Stimulated activated CD4-positive, alpha-beta T cell treated with anti-CD3 and anti-CD28 coated beads, Interleukin-2, amount 100 ng/mL, for 48 hours (primary cell): Measurements from ENCODE around the gene CYP2A6.
"Not testable (repeated sequence)": the region's sequence is repeated elsewhere in the genome, so short reads cannot be mapped to it uniquely, and the experiment has no call there.

Experiments used
- DNase-seq, 2 donors: peaks; one replicate each; pipeline ENCODE4 v3.0.0-alpha.2; 2020

The CYP2A6 gene

DNA sequence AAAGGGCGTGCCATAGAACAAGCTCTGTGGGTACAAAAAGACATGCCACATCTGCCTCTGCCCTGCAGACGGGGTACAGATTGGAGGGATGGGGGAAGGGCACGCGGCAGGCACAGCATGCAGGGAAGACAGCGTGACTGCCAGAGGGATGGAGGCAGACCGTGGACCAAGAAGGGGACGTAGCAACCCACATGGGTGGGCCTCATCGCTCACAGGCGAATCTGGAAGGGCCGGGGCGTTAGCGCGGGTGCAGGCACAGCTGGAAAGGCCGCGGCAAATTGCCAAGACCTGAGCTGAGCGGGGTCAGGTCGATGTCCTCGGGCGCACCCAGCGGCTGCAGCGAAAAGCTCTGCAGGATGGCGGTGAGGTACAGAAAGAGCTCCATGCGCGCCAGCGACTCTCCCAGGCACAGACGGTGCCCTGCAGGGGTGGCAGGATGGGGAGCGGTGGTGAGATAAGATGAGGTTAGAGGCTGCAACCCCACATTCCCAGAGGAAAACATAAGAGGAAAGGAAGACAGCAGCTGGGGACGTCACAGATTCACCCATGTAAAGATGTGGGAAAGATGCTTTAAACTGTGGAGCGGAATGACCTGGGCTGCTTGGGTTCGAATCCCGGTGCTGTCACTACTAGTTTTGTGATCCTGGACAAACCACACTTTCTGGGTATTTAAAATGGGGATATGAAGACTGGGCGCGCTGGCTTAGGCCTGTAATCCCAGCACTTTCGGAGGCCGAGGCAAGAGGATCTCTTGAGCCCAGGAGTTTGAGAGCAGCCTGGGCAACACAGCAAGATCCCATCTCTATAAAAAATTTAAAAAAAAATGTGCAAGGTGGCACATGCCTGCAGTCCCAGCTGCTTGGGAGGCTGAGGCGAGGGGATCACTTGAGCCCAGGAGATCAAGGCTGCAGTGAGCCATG lies 31.5 kb downstream of the CYP2A6 start:
- peak; percentile 64 to 65 for DNase-seq

GRCh38 chr19:40815223-40815622 lies 35.0 kb downstream of the CYP2A6 start:
- no peak for DNase-seq

DNA sequence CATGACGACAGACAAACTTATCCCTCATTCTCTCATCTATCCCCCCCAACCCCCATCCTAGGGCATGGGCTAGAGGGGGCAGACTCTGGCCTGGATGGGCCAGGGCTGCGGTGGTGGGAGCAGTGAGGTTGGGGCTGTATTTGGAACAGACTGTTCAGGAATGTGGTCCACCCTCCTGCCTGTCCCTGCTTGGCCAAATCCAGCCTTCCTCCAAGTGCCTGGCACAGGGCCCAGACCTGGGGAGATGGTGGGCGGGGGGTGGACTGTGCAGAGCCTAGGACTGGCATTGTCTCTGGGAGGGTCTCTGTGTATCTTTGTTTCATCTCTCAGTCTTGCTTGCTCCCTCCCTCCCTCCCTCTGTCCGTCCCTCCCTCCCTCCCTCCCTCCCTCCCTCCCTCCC lies 37.1 kb downstream of the CYP2A6 start:
- no peak for DNase-seq

GRCh38 chr19:40812571-40812970 lies 37.7 kb downstream of the CYP2A6 start:
- not testable (repeated sequence) for DNase-seq

DNA sequence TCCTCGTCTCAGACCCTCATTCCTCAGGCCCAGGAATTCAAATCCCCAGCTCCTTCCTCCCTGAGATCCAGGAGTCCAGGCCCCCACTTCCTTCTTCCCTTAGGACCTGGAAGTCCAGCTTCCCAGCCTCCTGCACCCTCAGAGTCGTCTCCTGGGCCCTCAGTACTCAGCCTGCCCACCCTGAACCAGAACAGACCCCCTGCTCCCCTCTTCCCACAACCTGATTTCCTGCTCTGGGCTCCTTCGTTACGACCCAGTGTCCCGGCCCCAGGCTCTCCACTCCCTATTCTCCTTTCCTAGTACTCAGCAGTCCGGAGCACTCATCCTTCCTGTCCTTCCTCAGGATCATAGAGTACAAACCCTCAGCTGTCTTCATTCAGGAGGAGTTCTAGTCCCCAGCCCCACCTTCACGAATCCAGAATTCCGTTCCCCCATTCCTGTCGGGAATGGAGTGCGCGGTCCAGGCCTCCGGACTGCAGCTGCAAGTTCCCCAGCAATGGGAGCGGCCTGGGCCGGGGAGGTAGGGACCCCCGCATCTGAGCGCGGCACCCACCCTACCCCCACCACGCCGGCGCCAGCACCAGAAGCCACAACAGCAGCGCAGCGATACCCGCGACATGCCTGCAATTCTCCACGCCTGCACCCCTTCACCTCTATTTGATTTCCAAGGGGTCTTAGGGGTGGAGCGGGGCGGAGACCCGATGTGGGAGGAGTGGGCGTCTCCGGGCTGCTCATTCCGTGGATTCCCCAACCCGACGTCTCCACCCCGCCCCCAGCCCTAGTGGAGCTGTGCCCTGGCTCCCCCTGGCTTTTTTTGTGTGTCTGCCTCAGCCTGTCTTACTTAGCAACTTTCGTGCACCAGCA lies 38.5 kb downstream of the CYP2A6 start:
- DNase-seq = no peak

GRCh38 chr19:40810649-40811408 lies 39.4 kb downstream of the CYP2A6 start:
- DNase-seq = not testable (repeated sequence)

- DNase-seq = no peak
Observed at GRCh38 chr19:40810160-40810559, 40.1 kb downstream of the CYP2A6 start.

GRCh38 chr19:40809358-40810086 lies 40.7 kb downstream of the CYP2A6 start:
- DNase-seq = no peak

- DNase-seq = no peak
Observed at GRCh38 chr19:40808497-40808896, 41.8 kb downstream of the CYP2A6 start.

- DNase-seq = no peak
Observed at GRCh38 chr19:40808021-40808325, 42.3 kb downstream of the CYP2A6 start.

DNA sequence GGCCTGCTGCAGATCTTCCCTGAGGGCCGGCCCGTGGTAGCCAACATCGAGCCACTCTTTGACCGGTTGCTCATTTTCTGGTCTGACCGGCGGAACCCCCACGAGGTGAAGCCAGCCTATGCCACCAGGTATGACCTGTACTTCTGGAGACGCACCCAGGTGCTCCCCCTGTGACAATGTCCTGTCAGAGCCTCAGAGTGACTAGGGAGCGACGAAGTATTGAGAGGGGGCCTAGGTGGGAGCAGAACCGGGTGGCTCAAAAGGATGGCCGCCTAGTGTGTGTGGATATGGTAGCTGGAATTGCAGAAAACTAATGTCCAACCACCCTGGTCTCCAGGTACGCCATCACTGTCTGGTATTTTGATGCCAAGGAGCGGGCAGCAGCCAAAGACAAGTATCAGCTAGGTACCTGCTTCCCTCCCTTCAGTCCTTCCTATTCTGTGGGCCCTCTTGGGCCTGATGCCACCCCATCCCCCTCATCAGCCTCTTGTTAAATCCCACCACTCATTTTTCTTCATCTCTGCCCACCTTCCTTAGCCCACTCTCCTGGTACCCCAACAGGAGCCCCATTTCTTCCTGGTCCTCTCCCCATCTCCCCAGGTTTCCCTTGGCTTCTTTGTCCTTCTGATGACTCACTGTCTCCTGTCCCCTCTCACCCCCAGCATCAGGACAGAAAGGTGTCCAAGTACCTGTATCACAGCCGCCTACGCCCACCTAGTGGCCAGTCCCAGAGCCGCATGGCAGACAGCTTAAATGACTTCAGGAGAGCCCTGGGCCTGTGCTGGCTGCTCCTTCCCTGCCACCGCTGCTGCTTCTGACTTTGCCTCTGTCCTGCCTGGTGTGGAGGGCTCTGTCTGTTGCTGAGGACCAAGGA lies 42.9 kb downstream of the CYP2A6 start:
- DNase-seq = no peak

- peak; percentile 75 to 82 for DNase-seq
Observed at GRCh38 chr19:40806423-40807146, 43.7 kb downstream of the CYP2A6 start.

GRCh38 chr19:40805258-40805868 lies 44.9 kb downstream of the CYP2A6 start:
- DNase-seq = no peak

GRCh38 chr19:40804783-40805242 lies 45.4 kb downstream of the CYP2A6 start:
- no peak for DNase-seq

DNA sequence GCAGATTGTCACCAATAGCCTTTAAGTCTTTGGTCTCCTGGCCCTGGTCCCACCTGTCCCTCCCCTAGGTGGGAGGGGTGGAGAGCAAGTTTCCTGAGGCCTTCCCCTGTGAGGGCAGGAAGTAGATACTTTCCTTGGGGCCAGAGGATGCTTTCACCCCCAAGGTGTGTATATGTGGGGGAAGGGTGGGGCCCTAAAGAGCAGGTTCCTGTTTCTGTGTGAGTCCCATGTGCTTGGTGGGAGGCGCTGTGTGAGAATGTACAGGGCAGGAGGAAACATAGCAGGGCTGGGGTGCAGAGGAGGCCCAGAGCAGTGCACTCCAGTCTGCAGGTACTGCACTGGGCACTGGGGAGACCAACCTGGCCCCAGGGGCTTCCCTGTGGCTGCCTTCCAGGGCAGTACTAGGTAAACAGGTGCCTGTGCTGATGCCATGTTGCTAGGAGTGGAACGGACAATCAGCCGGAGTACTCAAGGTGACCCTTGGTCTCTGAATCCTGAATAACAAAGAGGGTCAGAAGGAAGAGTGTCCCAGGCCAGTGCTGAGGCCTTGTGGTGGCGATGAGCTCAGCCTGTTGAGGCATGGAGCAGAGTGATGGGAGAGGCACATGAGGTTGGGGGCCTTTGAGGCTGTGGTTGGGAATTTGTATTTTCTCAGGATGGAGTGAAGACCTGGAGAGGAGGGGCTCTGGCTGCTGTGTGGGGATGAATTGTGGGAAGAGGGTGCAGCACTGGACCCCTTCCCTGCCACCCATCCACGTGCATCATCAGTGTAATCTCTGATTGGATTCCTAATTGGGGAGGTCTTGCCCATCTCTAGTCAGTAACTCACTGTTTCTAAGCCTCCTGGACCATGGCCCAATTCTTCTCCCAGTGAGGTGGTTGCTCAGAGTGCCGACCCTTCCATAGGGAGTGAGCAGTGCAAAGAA lies 46.1 kb downstream of the CYP2A6 start:
- DNase-seq = no peak

GRCh38 chr19:40803170-40803856 lies 46.9 kb downstream of the CYP2A6 start:
- no peak for DNase-seq

DNA sequence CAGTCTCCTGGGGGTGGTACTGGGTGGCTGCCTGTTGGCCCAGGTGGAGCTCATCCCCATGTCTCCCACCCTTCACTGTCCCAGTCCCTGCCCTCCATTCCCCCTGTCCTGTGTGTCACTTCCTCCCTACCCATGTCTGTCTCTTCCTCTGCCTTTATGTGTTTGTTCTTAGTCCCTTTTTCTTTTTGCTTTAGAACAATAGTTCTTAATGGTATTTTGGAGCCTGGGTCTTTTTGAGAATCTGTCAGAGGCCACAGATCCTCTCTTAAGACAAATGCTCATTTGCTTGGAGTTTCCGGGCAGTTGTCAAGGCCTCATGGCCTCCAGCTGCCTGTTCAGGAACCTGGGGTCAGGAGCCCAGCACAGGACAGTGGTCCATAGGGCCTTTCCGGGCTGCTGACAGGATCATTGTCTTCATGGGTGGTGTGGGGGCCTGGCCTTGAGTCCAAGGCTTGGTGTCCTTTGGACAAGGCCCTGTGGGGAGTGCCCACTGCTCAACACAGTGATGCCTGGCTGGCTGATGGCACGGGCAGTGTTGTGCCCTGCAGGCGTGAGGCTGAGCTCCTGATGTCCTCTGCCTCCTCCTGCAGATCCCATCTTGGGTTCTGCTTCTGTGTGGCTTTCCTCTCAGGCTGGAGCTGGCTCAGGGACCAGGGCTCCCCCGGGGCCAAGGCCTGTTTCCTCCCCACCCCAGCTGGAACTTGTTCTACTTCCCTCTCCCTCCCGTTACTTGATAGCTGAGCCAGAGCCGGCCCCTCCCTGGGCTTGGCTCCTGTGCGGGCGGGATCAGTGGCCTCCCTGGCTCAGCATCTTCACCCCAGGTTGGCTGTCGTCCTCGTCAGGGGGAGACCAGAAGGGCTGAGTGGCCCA lies 47.7 kb downstream of the CYP2A6 start:
- DNase-seq = no peak
